ENCODE results near the gene RNF114.

DNA sequence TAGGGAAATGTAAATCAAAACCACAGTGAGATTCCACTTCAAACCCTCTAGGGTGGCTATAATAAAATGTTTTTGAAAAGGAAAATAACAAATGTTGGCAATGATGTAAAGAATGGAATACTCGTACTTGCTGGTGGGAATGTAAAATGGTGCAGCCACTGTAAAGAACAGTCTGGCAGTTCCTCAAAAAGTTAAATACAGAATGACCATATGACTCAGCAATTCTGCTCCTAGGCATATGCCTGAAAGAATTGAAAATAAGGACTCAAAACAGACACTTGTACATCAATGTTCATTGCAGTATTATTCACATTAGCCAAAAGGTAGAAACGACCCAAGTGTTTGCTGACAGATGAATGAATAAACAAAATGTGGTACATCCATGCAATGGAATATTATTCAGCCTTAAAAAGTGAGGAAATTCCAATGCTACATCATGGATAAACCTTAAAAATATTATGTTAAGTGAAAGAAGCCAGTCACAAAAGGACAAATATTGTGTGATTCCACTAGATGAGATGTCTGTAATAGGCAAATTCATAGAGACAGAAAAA is 10.2 kb upstream of the RNF114 start:
- TF ChIP-seq, protein P1, sequence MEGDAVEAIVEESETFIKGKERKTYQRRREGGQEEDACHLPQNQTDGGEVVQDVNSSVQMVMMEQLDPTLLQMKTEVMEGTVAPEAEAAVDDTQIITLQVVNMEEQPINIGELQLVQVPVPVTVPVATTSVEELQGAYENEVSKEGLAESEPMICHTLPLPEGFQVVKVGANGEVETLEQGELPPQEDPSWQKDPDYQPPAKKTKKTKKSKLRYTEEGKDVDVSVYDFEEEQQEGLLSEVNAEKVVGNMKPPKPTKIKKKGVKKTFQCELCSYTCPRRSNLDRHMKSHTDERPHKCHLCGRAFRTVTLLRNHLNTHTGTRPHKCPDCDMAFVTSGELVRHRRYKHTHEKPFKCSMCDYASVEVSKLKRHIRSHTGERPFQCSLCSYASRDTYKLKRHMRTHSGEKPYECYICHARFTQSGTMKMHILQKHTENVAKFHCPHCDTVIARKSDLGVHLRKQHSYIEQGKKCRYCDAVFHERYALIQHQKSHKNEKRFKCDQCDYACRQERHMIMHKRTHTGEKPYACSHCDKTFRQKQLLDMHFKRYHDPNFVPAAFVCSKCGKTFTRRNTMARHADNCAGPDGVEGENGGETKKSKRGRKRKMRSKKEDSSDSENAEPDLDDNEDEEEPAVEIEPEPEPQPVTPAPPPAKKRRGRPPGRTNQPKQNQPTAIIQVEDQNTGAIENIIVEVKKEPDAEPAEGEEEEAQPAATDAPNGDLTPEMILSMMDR (IDR thresholded peaks at IDR 0.05; ENCODE audit: extremely low read depth in 1 of 2, insufficient read depth in 1 of 2, low read depth in 1 of 2, low read length in 2 of 2) = no peak
- TF ChIP-seq POLR2A (IDR thresholded peaks at IDR 0.05; ENCODE audit: low read depth, low read length) (no peak), POLR2AphosphoS5 (IDR thresholded peaks at IDR 0.05; ENCODE audit: insufficient read depth, low read depth, low read length) (no peak), MYC (IDR thresholded peaks at IDR 0.05; ENCODE audit: low read depth, low read length) (no peak), JUN (IDR thresholded peaks at IDR 0.05; ENCODE audit: borderline replicate concordance, insufficient read depth, insufficient read length, low read depth) (no peak)

Measured in endothelial cell of umbilical vein (primary cell).